ENCODE measurements around the gene AP3B1.

DNA sequence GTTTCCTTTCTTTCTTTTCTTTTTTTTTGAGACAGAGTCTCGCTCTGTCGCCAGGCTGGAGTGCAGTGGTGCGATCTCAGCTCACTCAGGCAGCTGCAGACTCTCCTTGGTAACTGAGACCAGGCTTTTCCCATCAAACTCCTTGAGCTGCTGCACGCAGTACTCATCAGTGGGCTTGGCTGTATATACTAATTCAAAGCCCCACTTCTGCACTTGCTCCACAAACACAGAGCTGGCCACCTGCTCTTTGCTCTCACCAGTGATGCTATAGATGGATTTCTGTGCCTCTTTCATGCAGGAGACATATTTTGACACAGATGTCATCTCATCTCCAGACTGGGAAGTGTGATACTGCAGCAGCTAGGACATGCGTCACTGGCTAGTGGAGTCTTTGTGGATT lies 252.7 kb downstream of the AP3B1 start:
- TF ChIP-seq, protein P1, sequence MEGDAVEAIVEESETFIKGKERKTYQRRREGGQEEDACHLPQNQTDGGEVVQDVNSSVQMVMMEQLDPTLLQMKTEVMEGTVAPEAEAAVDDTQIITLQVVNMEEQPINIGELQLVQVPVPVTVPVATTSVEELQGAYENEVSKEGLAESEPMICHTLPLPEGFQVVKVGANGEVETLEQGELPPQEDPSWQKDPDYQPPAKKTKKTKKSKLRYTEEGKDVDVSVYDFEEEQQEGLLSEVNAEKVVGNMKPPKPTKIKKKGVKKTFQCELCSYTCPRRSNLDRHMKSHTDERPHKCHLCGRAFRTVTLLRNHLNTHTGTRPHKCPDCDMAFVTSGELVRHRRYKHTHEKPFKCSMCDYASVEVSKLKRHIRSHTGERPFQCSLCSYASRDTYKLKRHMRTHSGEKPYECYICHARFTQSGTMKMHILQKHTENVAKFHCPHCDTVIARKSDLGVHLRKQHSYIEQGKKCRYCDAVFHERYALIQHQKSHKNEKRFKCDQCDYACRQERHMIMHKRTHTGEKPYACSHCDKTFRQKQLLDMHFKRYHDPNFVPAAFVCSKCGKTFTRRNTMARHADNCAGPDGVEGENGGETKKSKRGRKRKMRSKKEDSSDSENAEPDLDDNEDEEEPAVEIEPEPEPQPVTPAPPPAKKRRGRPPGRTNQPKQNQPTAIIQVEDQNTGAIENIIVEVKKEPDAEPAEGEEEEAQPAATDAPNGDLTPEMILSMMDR (IDR thresholded peaks at IDR 0.05), result no peak
- TF ChIP-seq NFE2L1 (CRISPR knock-in tag; IDR thresholded peaks at IDR 0.05), result no peak
- no peak for TF ChIP-seq TP53 (CRISPR knock-in tag; IDR thresholded peaks at IDR 0.05)
- TF ChIP-seq ELF4 (CRISPR knock-in tag; IDR thresholded peaks at IDR 0.05; ENCODE audit: low read depth), result no peak
- TF ChIP-seq GABPB1 (CRISPR knock-in tag; IDR thresholded peaks at IDR 0.05), result no peak
- no peak for TF ChIP-seq ETV6 (CRISPR knock-in tag; IDR thresholded peaks at IDR 0.05)
- TF ChIP-seq, protein P2, sequence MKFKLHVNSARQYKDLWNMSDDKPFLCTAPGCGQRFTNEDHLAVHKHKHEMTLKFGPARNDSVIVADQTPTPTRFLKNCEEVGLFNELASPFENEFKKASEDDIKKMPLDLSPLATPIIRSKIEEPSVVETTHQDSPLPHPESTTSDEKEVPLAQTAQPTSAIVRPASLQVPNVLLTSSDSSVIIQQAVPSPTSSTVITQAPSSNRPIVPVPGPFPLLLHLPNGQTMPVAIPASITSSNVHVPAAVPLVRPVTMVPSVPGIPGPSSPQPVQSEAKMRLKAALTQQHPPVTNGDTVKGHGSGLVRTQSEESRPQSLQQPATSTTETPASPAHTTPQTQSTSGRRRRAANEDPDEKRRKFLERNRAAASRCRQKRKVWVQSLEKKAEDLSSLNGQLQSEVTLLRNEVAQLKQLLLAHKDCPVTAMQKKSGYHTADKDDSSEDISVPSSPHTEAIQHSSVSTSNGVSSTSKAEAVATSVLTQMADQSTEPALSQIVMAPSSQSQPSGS (CRISPR knock-in tag; IDR thresholded peaks at IDR 0.05; ENCODE audit: borderline replicate concordance, low read depth), result no peak
- TF ChIP-seq SMAD4 (CRISPR knock-in tag; IDR thresholded peaks at IDR 0.05), result no peak
